Endothelial cell of umbilical vein (primary cell): ENCODE results near the gene NUAK1. TPM values are rescaled to one million over a fixed set of nuclear protein-coding genes. Genes with fewer than 3 reads are reported as not detected.

Experiments used
- BruUV-seq: library from RNA; stranded (reverse); fragments of 400-500 nt; replicated peaks from 2 replicates; lab custom pipeline; 2021; lab: Mats Ljungman, UMichigan
- CTCF ChIA-PET: fragments of 300-600, 350-600 bp; sonication (Branson Sonifier 250); formaldehyde crosslinking; loops from one replicate; lab custom pipeline; 2021; ENCODE audit warnings: antibody characterized with exemption, inconsistent platforms; lab: Charles Lee
- POLR2A ChIA-PET: fragments of 300-600, 350-600 bp; sonication (Branson Sonifier 250); formaldehyde crosslinking; loops from one replicate; lab custom pipeline; 2021; ENCODE audit warnings: antibody characterized with exemption, inconsistent platforms; lab: Charles Lee
- DNase-seq: peaks from one replicate; pipeline ENCODE4 v3.0.0-alpha.2; 2011; ENCODE audit warnings: low read depth, low spot score
- FAIRE-seq: peaks from 2 replicates; lab custom pipeline; 2011; peaks lifted over from hg19 to GRCh38; lab: Jason Lieb, UNC
- H2AFZ ChIP-seq: 2 replicates; pipeline ENCODE4 v1.6.0; 2012; ENCODE audit warnings: low read depth, low read length, control low read depth, inconsistent platforms
- H3K27ac ChIP-seq: 2 replicates; pipeline ENCODE4 v1.5.1; 2011; ENCODE audit warnings: low read depth, mild to moderate bottlenecking, control low read depth, low read length, moderate library complexity; ENCODE audit not compliant: insufficient read depth
- H3K27me3 ChIP-seq, 2 experiments: 2 replicates each; pipeline versions ENCODE4 v1.6.0 to v1.6.1; 2011; ENCODE audit warnings: low read length in 2 of 2, mixed read lengths in 1 of 2; ENCODE audit not compliant: control insufficient read depth in 2 of 2, insufficient read depth in 2 of 2
- H3K36me3 ChIP-seq, 2 experiments: 2 replicates in 1 of 2; 3 replicates in 1 of 2; pipeline ENCODE4 v1.5.1; 2011; ENCODE audit warnings: low read length in 2 of 2, mild to moderate bottlenecking in 1 of 2, moderate library complexity in 1 of 2; ENCODE audit not compliant: control insufficient read depth in 2 of 2, insufficient read depth in 2 of 2; ENCODE audit errors: extremely low read depth in 1 of 2
- H3K4me1 ChIP-seq: 3 replicates; pipeline ENCODE4 v1.5.1; 2011; ENCODE audit warnings: mild to moderate bottlenecking, low read length; ENCODE audit not compliant: control insufficient read depth, insufficient read depth; ENCODE audit errors: extremely low read depth
- H3K4me2 ChIP-seq: 2 replicates; pipeline ENCODE4 v1.6.1; 2011; ENCODE audit warnings: low read length, control low read depth, mixed read lengths; ENCODE audit not compliant: insufficient read depth
- H3K4me3 ChIP-seq, 3 experiments: fragments of 200-600 bp in 1 of 3; sonication (generic), shearing (Covaris generic) in 1 of 3; replicated peaks in 1 of 3; 2 replicates each; pipeline ENCODE4 v1.5.1; 2011 to 2016; ENCODE audit warnings: control low read depth in 3 of 3, low read length in 3 of 3, mild to moderate bottlenecking in 2 of 3, inconsistent platforms in 1 of 3, low read depth in 1 of 3, moderate library complexity in 1 of 3; ENCODE audit not compliant: insufficient read depth in 1 of 3
- H3K79me2 ChIP-seq: 2 replicates; pipeline ENCODE4 v1.6.0; 2012; ENCODE audit warnings: low read length, inconsistent platforms; ENCODE audit not compliant: control insufficient read depth, insufficient read depth
- H3K9ac ChIP-seq: replicated peaks from 2 replicates; pipeline ENCODE3; 2011; ENCODE audit warnings: low read length, control low read depth; ENCODE audit not compliant: insufficient read depth; ENCODE audit errors: extremely low read depth
- H3K9me1 ChIP-seq: replicated peaks from 3 replicates; pipeline ENCODE4 v1.6.0; 2011; ENCODE audit warnings: mild to moderate bottlenecking, low read length; ENCODE audit not compliant: control insufficient read depth, insufficient read depth; ENCODE audit errors: extremely low read depth
- H3K9me3 ChIP-seq: replicated peaks from 2 replicates; pipeline ENCODE4 v1.5.1; 2012; ENCODE audit warnings: low read length, inconsistent platforms; ENCODE audit not compliant: control insufficient read depth, insufficient read depth
- H4K20me1 ChIP-seq: replicated peaks from 2 replicates; pipeline ENCODE3; 2011; ENCODE audit warnings: mild to moderate bottlenecking, low read length; ENCODE audit not compliant: control insufficient read depth, insufficient read depth; ENCODE audit errors: extremely low read depth
- EZH2 ChIP-seq: IDR thresholded peaks from 2 replicates; pipeline ENCODE4 v1.6.1; 2012; ENCODE audit warnings: borderline replicate concordance, low read depth, mild to moderate bottlenecking, moderate library complexity, low read length, inconsistent platforms; ENCODE audit not compliant: severe bottlenecking
- FOS ChIP-seq: IDR thresholded peaks from 2 replicates; pipeline ENCODE4 v1.6.1; 2011; ENCODE audit warnings: mild to moderate bottlenecking, low read length, moderate library complexity, borderline replicate concordance; ENCODE audit not compliant: insufficient read depth
- GATA2 ChIP-seq: IDR thresholded peaks from 2 replicates; pipeline ENCODE4 v1.7.0; 2011; ENCODE audit warnings: low read depth, mild to moderate bottlenecking, moderate library complexity, mixed read lengths, low read length; ENCODE audit not compliant: insufficient read length, insufficient read depth
- JUN ChIP-seq: IDR thresholded peaks from 2 replicates; pipeline ENCODE4 v1.6.1; 2011; ENCODE audit warnings: borderline replicate concordance, low read depth; ENCODE audit not compliant: insufficient read length, insufficient read depth
- MYC ChIP-seq: IDR thresholded peaks from one replicate; pipeline ENCODE4 v1.6.1; 2011; ENCODE audit warnings: mild to moderate bottlenecking, low read depth, low read length
- POLR2A ChIP-seq: IDR thresholded peaks from 2 replicates; pipeline ENCODE4 v1.6.1; 2012; ENCODE audit warnings: low read depth, mild to moderate bottlenecking, control low read depth, low read length
- POLR2AphosphoS5 ChIP-seq: IDR thresholded peaks from 2 replicates; pipeline ENCODE4 v1.6.1; 2012; ENCODE audit warnings: low read depth, mild to moderate bottlenecking, control low read depth, low read length, moderate library complexity; ENCODE audit not compliant: insufficient read depth
- dilution Hi-C: fragments of 300-500 bp; cut with MboI; formaldehyde crosslinking; loops from one replicate; pipeline ENCODE4 v1.15.0; 2019; ENCODE audit warnings: low sequenced_read_pairs; ENCODE audit not compliant: extremely low pct_ligation_motif_present
- intact Hi-C: fragments of 100-400 bp; cut with micrococcal nuclease; formaldehyde crosslinking; loops from one replicate; pipeline ENCODE4 v1.10.0; 2022
- polyA plus RNA-seq, 4 experiments: library from polyadenylated mRNA; depleted of rRNA in 3 of 4; stranded (reverse) in 3 of 4; unstranded in 1 of 4; fragments of >200 nt; gene quantifications; 2 replicates each; pipeline versions ENCODE4 v1.2.1 to v1.2.3, GENCODE V29; 2011 to 2012; ENCODE audit warnings: missing spikeins in 1 of 4
- total RNA-seq: library from RNA; stranded (reverse); gene quantifications from 2 replicates; pipeline ENCODE4 v1.2.3, GENCODE V29; 2021
- TF ChIP-seq, protein P1 (sequence below), 2 donors: IDR thresholded peaks; 1 replicate in 1 of 2; 2 replicates in 1 of 2; pipeline ENCODE4 v1.5.1; 2011; ENCODE audit warnings: low read length in 2 of 2, mild to moderate bottlenecking in 2 of 2, moderate library complexity in 2 of 2, control low read depth in 1 of 2, inconsistent platforms in 1 of 2, low read depth in 1 of 2; ENCODE audit not compliant: insufficient read depth in 1 of 2; ENCODE audit errors: extremely low read depth in 1 of 2
- TF ChIP-seq, protein P2 (sequence below): IDR thresholded peaks from 2 replicates; pipeline ENCODE4 v1.6.1; 2011; ENCODE audit not compliant: insufficient read depth, insufficient read length

The NUAK1 gene
- total and polyA plus RNA-seq, 2 donors (not counting 3 experiments of a cell fraction or from before 2014, with no cell fraction given), result 34.2 to 39.7 TPM

- Histone ChIP-seq H3K4me3 (no peak overlapping the region), H3K79me2 (no peaks in the 10 kb centered on the region), H3K27me3 (no peaks in the 10 kb centered on the region), H4K20me1 (no peaks in the 10 kb centered on the region), H3K36me3 (peaks cover 15 to 30% of the 10 kb centered on the region in 2 experiments), H3K9ac (no peak overlapping the region), H3K4me2 (no peak overlapping the region), H2AFZ (no peak overlapping the region), H3K27ac (no peak overlapping the region), H3K9me3 (no peaks in the 10 kb centered on the region), H3K9me1 (no peaks in the 10 kb centered on the region), H3K4me1 (peaks cover 11% of the 10 kb centered on the region)
- no TSS peak for BruUV-seq
- FAIRE-seq (no peak), DNase-seq (no peak)
- intact Hi-C loops, result no loop called here
- ChIA-PET CTCF (no interaction called here), POLR2A (no interaction called here)
- dilution Hi-C loops, result no loop called here
- TF ChIP-seq, protein P1, sequence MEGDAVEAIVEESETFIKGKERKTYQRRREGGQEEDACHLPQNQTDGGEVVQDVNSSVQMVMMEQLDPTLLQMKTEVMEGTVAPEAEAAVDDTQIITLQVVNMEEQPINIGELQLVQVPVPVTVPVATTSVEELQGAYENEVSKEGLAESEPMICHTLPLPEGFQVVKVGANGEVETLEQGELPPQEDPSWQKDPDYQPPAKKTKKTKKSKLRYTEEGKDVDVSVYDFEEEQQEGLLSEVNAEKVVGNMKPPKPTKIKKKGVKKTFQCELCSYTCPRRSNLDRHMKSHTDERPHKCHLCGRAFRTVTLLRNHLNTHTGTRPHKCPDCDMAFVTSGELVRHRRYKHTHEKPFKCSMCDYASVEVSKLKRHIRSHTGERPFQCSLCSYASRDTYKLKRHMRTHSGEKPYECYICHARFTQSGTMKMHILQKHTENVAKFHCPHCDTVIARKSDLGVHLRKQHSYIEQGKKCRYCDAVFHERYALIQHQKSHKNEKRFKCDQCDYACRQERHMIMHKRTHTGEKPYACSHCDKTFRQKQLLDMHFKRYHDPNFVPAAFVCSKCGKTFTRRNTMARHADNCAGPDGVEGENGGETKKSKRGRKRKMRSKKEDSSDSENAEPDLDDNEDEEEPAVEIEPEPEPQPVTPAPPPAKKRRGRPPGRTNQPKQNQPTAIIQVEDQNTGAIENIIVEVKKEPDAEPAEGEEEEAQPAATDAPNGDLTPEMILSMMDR (IDR thresholded peaks at IDR 0.05; ENCODE audit: extremely low read depth in 1 of 2, insufficient read depth in 1 of 2, low read depth in 1 of 2, low read length in 2 of 2), result no peak
- TF ChIP-seq POLR2AphosphoS5 (no peak), MYC (no peak), JUN (no peak), GATA2 (no peak), EZH2 (no peak), FOS (no peak), POLR2A (no peak)
- TF ChIP-seq, protein P2, sequence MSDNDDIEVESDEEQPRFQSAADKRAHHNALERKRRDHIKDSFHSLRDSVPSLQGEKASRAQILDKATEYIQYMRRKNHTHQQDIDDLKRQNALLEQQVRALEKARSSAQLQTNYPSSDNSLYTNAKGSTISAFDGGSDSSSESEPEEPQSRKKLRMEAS, result no peak
Observed at GRCh38 chr12:106084014-106084671, 54.6 kb downstream of the NUAK1 start.
